Measurements from ENCODE around the gene PANK1. TPM values are rescaled to one million over a fixed set of nuclear protein-coding genes. Genes with fewer than 3 reads are reported as not detected.

PANK1 gene
- total RNA-seq, 1 experiment from 2014 or later, result 8.6 TPM

DNA sequence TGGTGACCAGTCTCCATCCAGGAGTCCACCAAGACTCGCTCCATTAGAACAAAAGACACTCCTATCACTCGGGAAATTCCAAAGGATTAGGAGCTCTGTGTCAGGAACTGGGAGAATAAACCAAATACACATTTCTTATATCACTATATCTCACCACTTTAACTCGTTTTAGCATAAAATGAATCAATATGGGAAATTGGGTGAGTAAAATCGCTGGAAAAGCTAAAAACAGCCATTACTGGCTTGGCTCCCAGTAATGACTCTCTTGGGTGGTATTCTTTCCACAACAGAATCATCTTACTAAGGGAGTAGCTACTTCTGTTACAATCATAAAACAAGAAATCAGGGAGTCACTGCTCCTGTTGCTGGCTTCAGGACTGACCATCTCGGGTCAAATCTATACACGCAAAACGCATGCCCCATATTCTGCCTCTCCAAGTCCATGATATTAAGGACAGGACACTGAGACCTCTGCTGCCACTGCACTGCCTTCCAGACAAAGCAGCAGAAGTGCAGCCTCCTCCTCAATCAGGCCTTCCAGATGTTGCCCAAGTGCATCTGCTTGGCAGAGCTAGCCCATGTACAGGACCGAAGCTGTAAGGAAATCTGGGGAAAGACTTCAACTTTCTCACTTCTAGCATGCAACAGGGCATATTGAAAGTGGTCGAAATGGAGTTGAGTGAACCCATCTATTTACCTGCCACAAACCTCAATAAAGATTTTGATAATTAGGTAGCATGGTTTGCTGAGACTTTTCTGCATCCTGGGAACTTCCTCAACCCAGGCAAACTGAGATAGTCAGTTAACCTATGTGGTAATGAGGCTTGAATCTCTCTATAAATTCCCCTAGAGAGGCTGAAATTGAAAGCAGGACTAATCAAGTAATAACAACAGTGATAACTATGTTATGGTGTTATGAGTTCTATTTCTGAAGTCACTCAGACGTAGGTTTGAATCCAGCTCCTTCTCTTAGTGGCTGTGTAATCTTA lies 14.4 kb upstream of the PANK1 start:
- no peak overlapping the region for H3K4me3 Mint-ChIP-seq (ENCODE audit: low read depth, unreplicated experiment)
- H3K4me1 Mint-ChIP-seq (ENCODE audit: low read depth, unreplicated experiment), result no peaks in the 10 kb centered on the region
- no peak for DNase-seq
- intact Hi-C loops (cut with micrococcal nuclease; ENCODE audit: unreplicated experiment), result no loop called here
- H3K9me3 Mint-ChIP-seq (ENCODE audit: low read depth, unreplicated experiment), result peaks cover 4% of the 10 kb centered on the region
- CTCF ChIA-PET, result no interaction called here
- no peak for TF ChIP-seq CTCF (IDR thresholded peaks at IDR 0.05; ENCODE audit: unreplicated experiment)
- BruUV-seq (replicated peaks), result no TSS peak
- no peak overlapping the region for H3K27ac Mint-ChIP-seq (ENCODE audit: unreplicated experiment)
- no peaks in the 10 kb centered on the region for H3K27me3 Mint-ChIP-seq (ENCODE audit: unreplicated experiment)
- H3K36me3 Mint-ChIP-seq (ENCODE audit: insufficient read depth, unreplicated experiment), result no peaks in the 10 kb centered on the region

GRCh38 chr10:89657302-89657701 lies 12.3 kb upstream of the PANK1 start:
- peaks cover 13% of the 10 kb centered on the region for H3K4me1 Mint-ChIP-seq (ENCODE audit: low read depth, unreplicated experiment)
- no TSS peak for BruUV-seq (replicated peaks)
- H3K36me3 Mint-ChIP-seq (ENCODE audit: insufficient read depth, unreplicated experiment), result no peaks in the 10 kb centered on the region
- CTCF ChIA-PET, result no interaction called here
- H3K4me3 Mint-ChIP-seq (ENCODE audit: low read depth, unreplicated experiment), result no peak overlapping the region
- TF ChIP-seq CTCF (IDR thresholded peaks at IDR 0.05; ENCODE audit: unreplicated experiment), result no peak
- DNase-seq, result no peak
- H3K27ac Mint-ChIP-seq (ENCODE audit: unreplicated experiment), result no peak overlapping the region
- intact Hi-C loops (cut with micrococcal nuclease; ENCODE audit: unreplicated experiment), result no loop called here
- no peaks in the 10 kb centered on the region for H3K27me3 Mint-ChIP-seq (ENCODE audit: unreplicated experiment)
- peaks cover 4% of the 10 kb centered on the region for H3K9me3 Mint-ChIP-seq (ENCODE audit: low read depth, unreplicated experiment)

- TF ChIP-seq CTCF (IDR thresholded peaks at IDR 0.05; ENCODE audit: unreplicated experiment), result no peak
- intact Hi-C loops (cut with micrococcal nuclease; ENCODE audit: unreplicated experiment), result no loop called here
- Mint-ChIP-seq H3K27ac (ENCODE audit: unreplicated experiment) (peak overlapping the region; percentile 39), H3K4me1 (ENCODE audit: low read depth, unreplicated experiment) (peaks cover 16% of the 10 kb centered on the region), H3K36me3 (ENCODE audit: insufficient read depth, unreplicated experiment) (no peaks in the 10 kb centered on the region), H3K4me3 (ENCODE audit: low read depth, unreplicated experiment) (no peak overlapping the region), H3K9me3 (ENCODE audit: low read depth, unreplicated experiment) (peaks cover 4% of the 10 kb centered on the region), H3K27me3 (ENCODE audit: unreplicated experiment) (no peaks in the 10 kb centered on the region)
- no peak for DNase-seq
- CTCF ChIA-PET, result no interaction called here
- BruUV-seq (replicated peaks), result no TSS peak
These were observed 10.7 kb upstream of the PANK1 start for GRCh38 chr10:89655722-89656121.

GRCh38 chr10:89653410-89653869 lies 8.4 kb upstream of the PANK1 start:
- Mint-ChIP-seq H3K4me3 (ENCODE audit: low read depth, unreplicated experiment) (peak overlapping the region; percentile 52), H3K27ac (ENCODE audit: unreplicated experiment) (peak overlapping the region; percentile 48), H3K9me3 (ENCODE audit: low read depth, unreplicated experiment) (peaks cover 7% of the 10 kb centered on the region), H3K36me3 (ENCODE audit: insufficient read depth, unreplicated experiment) (no peaks in the 10 kb centered on the region), H3K4me1 (ENCODE audit: low read depth, unreplicated experiment) (peaks cover 16% of the 10 kb centered on the region), H3K27me3 (ENCODE audit: unreplicated experiment) (no peaks in the 10 kb centered on the region)
- no peak for TF ChIP-seq CTCF (IDR thresholded peaks at IDR 0.05; ENCODE audit: unreplicated experiment)
- CTCF ChIA-PET, result no interaction called here
- peak; percentile 62 for DNase-seq
- BruUV-seq (replicated peaks), result no TSS peak
- intact Hi-C loops (cut with micrococcal nuclease; ENCODE audit: unreplicated experiment), result loop anchor here (2.0 kb wide), 1 partner anchor 47 kb away; the partner anchor contains the start of gene KIF20B

Measured in Calu3 (cell line).